ENCODE measurements around the gene PRPF31.

Gene PRPF31

GRCh38 chr19:54142166-54142780 is 26.7 kb downstream of the PRPF31 start:
- Mint-ChIP-seq H3K9me3 (no peaks in the 10 kb centered on the region), H3K27me3 (no peaks in the 10 kb centered on the region), H3K4me3 (no peak overlapping the region), H3K27ac (peak overlapping the region; percentile 26), H3K36me3 (peaks cover 68% of the 10 kb centered on the region), H3K4me1 (peaks cover 31% of the 10 kb centered on the region)
- CTCF ChIA-PET, result no interaction called here
- DNase-seq, result no peak

- no peak for DNase-seq
These were observed 30.1 kb downstream of the PRPF31 start for GRCh38 chr19:54145541-54146158.

GRCh38 chr19:54147676-54148075 is 32.1 kb downstream of the PRPF31 start:
- no peak for DNase-seq
- Mint-ChIP-seq H3K27ac (no peak overlapping the region), H3K27me3 (no peaks in the 10 kb centered on the region), H3K9me3 (no peaks in the 10 kb centered on the region), H3K4me1 (no peaks in the 10 kb centered on the region), H3K36me3 (peaks cover 73% of the 10 kb centered on the region), H3K4me3 (no peak overlapping the region)
- CTCF ChIA-PET, result no interaction called here

More at GRCh38 chr19:54145541-54146158, 30.1 kb downstream of the PRPF31 start:
- Mint-ChIP-seq H3K36me3 (peaks cover 68% of the 10 kb centered on the region), H3K9me3 (no peaks in the 10 kb centered on the region), H3K27me3 (no peaks in the 10 kb centered on the region), H3K27ac (no peak overlapping the region), H3K4me1 (peaks cover 9% of the 10 kb centered on the region), H3K4me3 (no peak overlapping the region)
- CTCF ChIA-PET, result no interaction called here

GRCh38 chr19:54148158-54148557 is 32.6 kb downstream of the PRPF31 start:
- no peaks in the 10 kb centered on the region for H3K27me3 Mint-ChIP-seq
- H3K9me3 Mint-ChIP-seq, result no peaks in the 10 kb centered on the region
- CTCF ChIA-PET, result interaction anchor here (1.2 kb wide), 1 partner anchor 11 kb away, joined by 3 read pairs; the partner anchor contains the start of gene LENG1
- DNase-seq, result no peak
- no peak overlapping the region for H3K27ac Mint-ChIP-seq
- peaks cover under 1% of the 10 kb centered on the region for H3K4me1 Mint-ChIP-seq
- no peak overlapping the region for H3K4me3 Mint-ChIP-seq
- peaks cover 72% of the 10 kb centered on the region for H3K36me3 Mint-ChIP-seq

- peaks cover 7% of the 10 kb centered on the region for H3K4me1 Mint-ChIP-seq
- H3K9me3 Mint-ChIP-seq, result no peaks in the 10 kb centered on the region
- H3K27ac Mint-ChIP-seq, result no peak overlapping the region
- H3K4me3 Mint-ChIP-seq, result no peak overlapping the region
- CTCF ChIA-PET, result interaction anchor here (1.2 kb wide), 1 partner anchor 10 kb away, joined by 3 read pairs; the partner anchor contains the start of gene LENG1
- peaks cover 71% of the 10 kb centered on the region for H3K36me3 Mint-ChIP-seq
- no peak for DNase-seq
- H3K27me3 Mint-ChIP-seq, result no peaks in the 10 kb centered on the region
These were observed 33.7 kb downstream of the PRPF31 start for GRCh38 chr19:54149021-54149812.

GRCh38 chr19:54151362-54152035 is 35.9 kb downstream of the PRPF31 start:
- peaks cover 68% of the 10 kb centered on the region for H3K36me3 Mint-ChIP-seq
- no peaks in the 10 kb centered on the region for H3K27me3 Mint-ChIP-seq
- peaks cover 23% of the 10 kb centered on the region for H3K4me1 Mint-ChIP-seq
- no peaks in the 10 kb centered on the region for H3K9me3 Mint-ChIP-seq
- H3K4me3 Mint-ChIP-seq, result no peak overlapping the region
- CTCF ChIA-PET, result no interaction called here
- no peak for DNase-seq
- no peak overlapping the region for H3K27ac Mint-ChIP-seq

- H3K36me3 Mint-ChIP-seq, result peaks cover 67% of the 10 kb centered on the region
- H3K4me1 Mint-ChIP-seq, result peaks cover 30% of the 10 kb centered on the region
- H3K9me3 Mint-ChIP-seq, result no peaks in the 10 kb centered on the region
- no peak for DNase-seq
- CTCF ChIA-PET, result no interaction called here
- no peak overlapping the region for H3K27ac Mint-ChIP-seq
- H3K4me3 Mint-ChIP-seq, result no peak overlapping the region
- H3K27me3 Mint-ChIP-seq, result no peaks in the 10 kb centered on the region
These were observed 36.7 kb downstream of the PRPF31 start for GRCh38 chr19:54152267-54152666.

- CTCF ChIA-PET, result no interaction called here
- H3K36me3 Mint-ChIP-seq, result peaks cover 67% of the 10 kb centered on the region
- no peak overlapping the region for H3K27ac Mint-ChIP-seq
- H3K9me3 Mint-ChIP-seq, result no peaks in the 10 kb centered on the region
- peaks cover 35% of the 10 kb centered on the region for H3K4me1 Mint-ChIP-seq
- H3K4me3 Mint-ChIP-seq, result no peak overlapping the region
- no peaks in the 10 kb centered on the region for H3K27me3 Mint-ChIP-seq
- no peak for DNase-seq
These were observed 37.4 kb downstream of the PRPF31 start for GRCh38 chr19:54152878-54153524.

- CTCF ChIA-PET, result no interaction called here
- no peaks in the 10 kb centered on the region for H3K27me3 Mint-ChIP-seq
These were observed 38.3 kb downstream of the PRPF31 start for GRCh38 chr19:54153731-54154326.

GRCh38 chr19:54154603-54155345 is 39.2 kb downstream of the PRPF31 start:
- peak; percentile 74 for DNase-seq
- Mint-ChIP-seq H3K9me3 (no peaks in the 10 kb centered on the region), H3K27me3 (no peaks in the 10 kb centered on the region), H3K36me3 (peaks cover 57% of the 10 kb centered on the region), H3K27ac (peak overlapping the region; percentile 91), H3K4me1 (peaks cover 47% of the 10 kb centered on the region), H3K4me3 (peak overlapping the region; percentile 6)
- CTCF ChIA-PET, result no interaction called here

More at GRCh38 chr19:54153731-54154326, 38.3 kb downstream of the PRPF31 start:
- Mint-ChIP-seq H3K36me3 (peaks cover 66% of the 10 kb centered on the region), H3K4me1 (peaks cover 43% of the 10 kb centered on the region), H3K27ac (peak overlapping the region; percentile 45), H3K9me3 (no peaks in the 10 kb centered on the region), H3K4me3 (no peak overlapping the region)
- DNase-seq, result no peak

GRCh38 chr19:54155694-54156093 is 40.1 kb downstream of the PRPF31 start:
- CTCF ChIA-PET, result no interaction called here
- Mint-ChIP-seq H3K4me1 (peaks cover 57% of the 10 kb centered on the region), H3K4me3 (no peak overlapping the region), H3K9me3 (no peaks in the 10 kb centered on the region), H3K36me3 (peaks cover 52% of the 10 kb centered on the region), H3K27ac (peak overlapping the region; percentile 80), H3K27me3 (no peaks in the 10 kb centered on the region)
- DNase-seq, result no peak

- no peak overlapping the region for H3K4me3 Mint-ChIP-seq
- H3K4me1 Mint-ChIP-seq, result peaks cover 61% of the 10 kb centered on the region
- H3K9me3 Mint-ChIP-seq, result no peaks in the 10 kb centered on the region
- CTCF ChIA-PET, result no interaction called here
- peak overlapping the region; percentile 49 for H3K27ac Mint-ChIP-seq
- DNase-seq, result no peak
- H3K27me3 Mint-ChIP-seq, result no peaks in the 10 kb centered on the region
- H3K36me3 Mint-ChIP-seq, result peaks cover 46% of the 10 kb centered on the region
These were observed 40.9 kb downstream of the PRPF31 start for GRCh38 chr19:54156490-54156889.

- H3K4me3 Mint-ChIP-seq, result peak overlapping the region; percentile 19
- no peak for DNase-seq
- CTCF ChIA-PET, result no interaction called here
These were observed 41.4 kb downstream of the PRPF31 start for GRCh38 chr19:54156953-54157352.

More at GRCh38 chr19:54156953-54157352, 41.4 kb downstream of the PRPF31 start:
- Mint-ChIP-seq H3K9me3 (no peaks in the 10 kb centered on the region), H3K4me1 (peaks cover 64% of the 10 kb centered on the region), H3K27me3 (no peaks in the 10 kb centered on the region), H3K27ac (no peak overlapping the region), H3K36me3 (peaks cover 43% of the 10 kb centered on the region)
